NCI-H1105 treated with DMSO at 0.1 percent for 48 hours (cell line): ENCODE results near the gene PHC2.

Experiments
- DNase-seq: peaks from one replicate; lab custom pipeline; 2025; lab: John Stamatoyannopoulos, UW

PHC2 gene, protein sequence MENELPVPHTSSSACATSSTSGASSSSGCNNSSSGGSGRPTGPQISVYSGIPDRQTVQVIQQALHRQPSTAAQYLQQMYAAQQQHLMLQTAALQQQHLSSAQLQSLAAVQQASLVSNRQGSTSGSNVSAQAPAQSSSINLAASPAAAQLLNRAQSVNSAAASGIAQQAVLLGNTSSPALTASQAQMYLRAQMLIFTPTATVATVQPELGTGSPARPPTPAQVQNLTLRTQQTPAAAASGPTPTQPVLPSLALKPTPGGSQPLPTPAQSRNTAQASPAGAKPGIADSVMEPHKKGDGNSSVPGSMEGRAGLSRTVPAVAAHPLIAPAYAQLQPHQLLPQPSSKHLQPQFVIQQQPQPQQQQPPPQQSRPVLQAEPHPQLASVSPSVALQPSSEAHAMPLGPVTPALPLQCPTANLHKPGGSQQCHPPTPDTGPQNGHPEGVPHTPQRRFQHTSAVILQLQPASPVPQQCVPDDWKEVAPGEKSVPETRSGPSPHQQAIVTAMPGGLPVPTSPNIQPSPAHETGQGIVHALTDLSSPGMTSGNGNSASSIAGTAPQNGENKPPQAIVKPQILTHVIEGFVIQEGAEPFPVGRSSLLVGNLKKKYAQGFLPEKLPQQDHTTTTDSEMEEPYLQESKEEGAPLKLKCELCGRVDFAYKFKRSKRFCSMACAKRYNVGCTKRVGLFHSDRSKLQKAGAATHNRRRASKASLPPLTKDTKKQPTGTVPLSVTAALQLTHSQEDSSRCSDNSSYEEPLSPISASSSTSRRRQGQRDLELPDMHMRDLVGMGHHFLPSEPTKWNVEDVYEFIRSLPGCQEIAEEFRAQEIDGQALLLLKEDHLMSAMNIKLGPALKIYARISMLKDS

DNA sequence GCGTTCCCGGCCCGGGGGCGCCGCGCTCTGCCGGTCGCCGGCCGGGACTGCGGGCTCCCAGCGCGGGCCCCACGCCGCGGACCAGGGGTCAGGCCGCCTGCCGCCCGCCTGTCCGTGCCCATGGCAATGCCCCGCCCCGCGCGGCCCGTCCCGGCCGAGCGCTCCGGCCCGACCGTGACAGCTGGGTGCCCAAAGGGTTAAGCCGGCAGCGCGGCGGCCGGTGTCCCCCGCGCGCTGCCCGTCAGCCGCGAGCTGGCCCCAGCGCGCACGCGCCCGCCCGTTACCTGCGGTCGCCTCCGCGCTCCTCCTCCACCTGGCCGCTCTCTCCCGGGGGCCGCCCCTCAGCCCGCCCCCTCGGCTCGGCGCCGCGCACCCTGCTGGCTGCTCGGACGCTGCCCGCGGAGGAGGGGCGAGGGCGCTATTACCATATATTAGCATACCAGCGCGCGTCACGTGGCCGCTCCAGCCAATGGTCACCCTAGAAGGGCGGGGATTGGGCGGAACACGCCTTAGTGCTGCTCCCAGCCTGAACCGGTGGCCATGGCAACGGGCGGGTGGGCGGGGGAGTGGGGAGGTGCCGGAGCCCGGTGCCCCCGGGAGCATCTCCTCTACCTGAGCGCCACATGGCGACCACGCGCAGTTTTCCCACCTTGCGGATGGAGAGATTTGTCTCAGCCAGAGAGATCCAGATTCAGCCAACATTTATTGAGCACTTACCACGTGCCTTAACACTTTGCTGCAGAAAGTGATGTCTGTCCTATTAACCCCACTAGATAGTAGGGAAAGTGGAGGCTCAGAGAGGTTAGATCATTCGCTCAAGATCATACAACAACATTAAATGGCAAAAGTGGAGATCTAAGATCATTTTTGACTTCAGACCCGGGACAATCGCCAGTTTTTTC lies at the start of gene PHC2:
Gene PHC2 (minus strand): TSS at position 404 of the 902 bp plus-strand sequence. CDS start 55,556 bp downstream, outside the sequence.
- DNase-seq = peak; percentile 97

DNA sequence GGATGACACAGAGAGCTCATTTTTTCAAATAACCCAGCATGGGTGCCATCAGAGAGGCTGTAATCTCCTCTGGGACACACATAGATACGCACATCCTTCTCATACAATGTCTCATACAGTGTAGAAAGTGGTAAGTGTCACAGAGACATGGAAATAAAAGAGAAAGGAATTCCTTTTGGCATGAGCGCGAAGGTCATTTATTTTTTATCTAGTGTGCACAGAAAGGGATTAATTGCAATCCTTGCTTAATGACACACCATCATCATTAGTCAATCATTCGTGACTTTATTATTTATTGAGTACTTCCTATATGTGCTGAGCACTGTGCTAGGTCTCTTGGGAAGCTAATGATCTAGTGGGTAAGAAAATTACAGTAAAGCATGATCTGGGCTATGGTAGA lies 46.6 kb upstream of the PHC2 start:
- DNase-seq = no peak

DNA sequence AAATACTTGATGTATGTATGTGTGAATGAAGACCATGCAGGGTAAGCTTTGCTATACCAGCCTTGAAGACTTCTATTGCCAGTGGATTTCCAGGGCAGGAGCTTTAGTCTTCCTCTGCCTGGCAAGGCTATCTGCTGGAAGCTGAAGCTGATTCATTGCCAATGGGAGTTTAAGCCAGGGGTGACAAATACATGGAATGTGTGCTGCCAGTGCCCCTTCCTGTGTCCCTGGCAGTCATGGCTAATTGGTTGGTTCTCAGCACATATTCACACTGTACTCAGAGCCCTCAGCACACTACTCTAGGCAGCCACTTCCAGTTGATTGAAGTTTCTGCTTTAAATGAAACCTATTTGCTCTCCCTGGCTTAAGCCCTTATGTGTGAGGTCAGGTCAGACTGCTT lies 43.0 kb upstream of the PHC2 start:
- DNase-seq = no peak

DNA sequence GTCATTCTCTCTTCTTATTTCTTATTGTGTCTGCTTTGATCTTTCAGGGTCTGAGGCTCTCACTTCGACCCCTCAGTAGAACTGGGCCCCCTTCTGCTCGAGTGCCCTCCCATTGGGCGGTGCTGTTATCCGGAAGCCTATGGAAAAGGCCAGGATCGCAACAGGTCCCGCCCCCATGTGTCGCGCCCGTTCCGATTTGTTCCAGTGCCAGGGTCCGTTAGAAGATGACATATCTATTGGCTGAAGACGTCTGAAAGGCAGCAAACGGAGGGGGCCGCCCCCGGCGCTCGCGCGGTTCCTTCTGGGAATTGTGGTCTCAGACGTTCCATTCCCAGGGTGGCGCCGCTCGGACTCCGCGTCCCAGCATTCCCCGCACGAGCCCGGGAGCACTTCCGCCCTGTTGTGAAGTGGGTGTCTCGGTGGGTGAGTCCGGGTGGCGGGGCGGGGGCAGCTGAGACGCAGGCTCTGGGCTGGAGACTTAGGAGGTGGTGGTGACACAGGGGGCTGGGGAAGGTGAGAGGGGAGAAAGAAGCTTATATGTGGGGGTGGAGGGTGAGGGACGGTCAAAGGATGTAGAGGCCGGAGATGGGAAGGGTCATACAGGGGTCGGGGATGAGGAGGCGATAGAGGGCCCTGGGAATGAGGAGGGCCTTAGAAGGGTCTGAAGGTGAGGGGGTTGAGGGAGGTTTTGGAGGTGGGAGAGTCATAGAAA lies 41.5 kb upstream of the PHC2 start, which contains the start of gene ZSCAN20:
Gene ZSCAN20 (plus strand): TSS at position 377 of the 712 bp plus-strand sequence. CDS start 6,644 bp downstream, outside the sequence.
- DNase-seq = peak; percentile 99

DNA sequence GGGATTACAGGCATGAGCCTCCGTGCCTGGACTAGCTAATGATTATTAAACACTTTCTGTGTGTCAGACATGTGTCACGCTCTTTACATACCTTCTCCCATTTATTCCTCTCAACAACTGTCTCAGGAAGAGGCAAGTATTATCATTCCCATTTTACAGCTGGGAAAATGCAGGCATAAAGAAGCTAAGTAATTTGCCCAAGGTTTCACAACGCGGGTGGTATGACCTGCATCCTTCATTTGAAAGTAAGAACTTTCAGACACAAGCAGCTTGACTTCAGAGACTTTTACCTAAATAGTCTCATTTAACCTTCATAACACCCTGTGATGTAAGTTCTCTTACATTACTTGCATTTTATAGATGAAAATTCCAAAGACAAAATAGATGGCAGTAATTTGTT lies 40.5 kb upstream of the PHC2 start:
- DNase-seq = no peak

DNA sequence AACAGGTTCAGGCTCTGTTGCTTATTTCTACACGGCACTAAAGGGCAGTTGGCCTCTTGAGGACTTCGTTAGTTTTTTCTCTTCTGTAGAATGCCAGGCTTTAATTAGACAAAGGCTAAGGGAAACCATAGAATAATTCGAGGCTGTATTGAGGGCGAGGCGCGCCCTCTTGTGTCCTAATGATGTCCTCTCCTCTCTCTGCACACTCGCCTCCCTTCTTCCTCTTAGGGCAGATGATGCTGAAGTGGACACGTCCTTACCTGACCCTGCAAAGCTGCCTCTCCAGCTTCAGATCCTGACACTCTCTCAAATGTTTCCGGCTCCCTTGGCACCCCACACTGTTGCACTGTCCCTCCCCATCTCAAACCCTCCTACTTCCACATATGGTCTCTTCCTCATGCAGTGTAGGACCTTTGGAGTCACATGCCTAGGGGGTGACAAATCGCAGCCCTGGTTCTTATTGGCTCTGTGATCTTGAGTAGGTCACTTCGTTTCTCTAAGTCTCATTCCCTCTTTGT lies 39.7 kb upstream of the PHC2 start:
- peak; percentile 91 for DNase-seq

DNA sequence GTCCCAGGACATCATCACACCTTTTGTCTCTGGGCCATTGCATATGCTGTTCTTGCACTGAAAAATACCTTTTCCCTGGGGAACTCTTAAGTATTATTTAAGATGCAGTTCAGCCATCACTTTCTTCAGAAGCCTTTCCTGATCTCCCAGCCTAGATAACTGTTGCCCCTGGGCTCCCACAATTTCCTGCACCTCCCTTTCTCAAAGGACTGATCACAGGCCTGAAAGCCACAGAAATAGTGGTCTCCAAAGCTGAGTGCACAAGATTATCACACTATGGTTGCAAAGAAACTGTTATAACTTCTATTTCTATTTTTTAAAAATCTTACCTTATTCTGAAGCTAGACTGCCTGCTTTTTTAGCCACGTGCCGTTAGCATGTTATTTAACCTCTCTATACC lies 38.8 kb upstream of the PHC2 start:
- no peak for DNase-seq

DNA sequence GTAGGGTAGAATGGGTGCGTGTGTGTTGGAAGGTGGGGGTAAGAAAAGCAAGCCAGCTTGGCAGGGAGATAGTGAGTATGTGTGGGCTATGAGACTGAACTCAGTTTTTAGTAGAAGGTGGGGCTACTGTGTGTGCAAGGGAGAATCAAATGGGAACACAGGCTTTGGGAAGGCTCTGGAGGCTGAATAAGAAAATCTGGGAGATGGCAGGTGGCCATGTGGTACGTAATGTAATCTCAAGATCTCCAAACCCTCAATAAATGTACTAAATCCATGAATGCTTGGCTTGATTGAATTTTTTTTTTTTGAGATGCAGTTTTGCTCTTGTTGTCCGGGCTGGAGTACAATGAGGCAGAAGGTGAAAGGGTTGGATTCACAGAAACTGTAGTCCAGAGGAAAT lies 38.1 kb upstream of the PHC2 start:
- DNase-seq = no peak

DNA sequence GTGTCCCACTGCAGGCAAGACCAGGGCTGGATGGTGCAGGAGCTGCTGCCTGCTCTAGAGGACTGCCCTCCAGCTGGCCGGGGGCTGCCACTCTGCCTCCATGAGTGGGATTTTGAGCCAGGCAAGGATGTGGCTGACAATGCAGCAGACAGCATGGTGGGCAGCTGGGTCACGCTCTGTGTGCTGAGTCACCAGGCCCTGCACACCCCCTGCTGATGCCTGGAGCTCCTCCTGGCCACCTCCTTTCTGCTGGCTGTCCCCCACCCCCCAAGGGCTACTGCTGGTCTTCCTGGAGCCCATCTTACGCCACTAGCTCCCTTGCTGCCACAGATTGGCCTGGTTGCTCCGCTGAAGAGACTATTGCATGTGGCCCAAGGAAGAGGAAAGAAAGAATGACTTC lies 37.6 kb upstream of the PHC2 start:
- no peak for DNase-seq

DNA sequence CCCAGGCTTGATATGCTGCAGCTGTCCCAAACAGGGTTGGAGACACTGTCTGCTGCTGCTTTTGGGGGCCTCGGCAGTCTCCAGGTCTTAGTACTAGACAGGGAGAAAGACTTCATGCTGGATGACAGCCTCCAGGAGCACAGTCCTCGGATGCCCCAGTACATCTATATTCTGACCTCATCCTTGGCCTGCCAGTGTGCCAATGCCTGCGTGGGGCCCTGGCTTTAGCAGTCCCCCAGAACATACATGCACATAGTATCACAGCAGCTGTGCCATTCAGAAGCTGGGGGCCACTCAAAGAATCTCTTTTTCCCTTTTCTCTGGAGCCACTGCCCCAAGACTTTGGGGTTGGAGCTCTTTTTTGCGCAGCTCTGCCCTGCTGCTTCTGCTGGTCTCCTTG lies 37.1 kb upstream of the PHC2 start:
- DNase-seq = no peak

DNA sequence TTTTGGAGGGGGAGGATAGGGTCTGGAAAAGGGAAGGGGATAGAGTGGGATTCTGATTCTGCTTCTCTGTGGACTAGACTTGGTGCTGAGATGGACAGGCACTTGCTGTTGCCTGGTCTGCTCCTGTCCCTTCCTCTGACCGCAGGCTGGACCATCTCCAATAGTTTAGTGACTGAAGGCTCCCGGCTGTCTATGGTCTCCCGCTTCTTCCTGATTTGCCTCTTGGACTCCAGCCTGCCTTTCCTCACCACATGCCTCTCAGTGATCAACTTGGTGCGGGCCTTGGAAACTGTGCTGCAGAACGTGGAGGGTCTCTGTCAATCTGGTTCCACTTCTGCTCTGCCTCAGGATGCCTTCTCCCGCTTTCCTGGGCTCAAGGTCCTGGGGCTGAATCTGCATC lies 35.3 kb upstream of the PHC2 start:
- DNase-seq = no peak

DNA sequence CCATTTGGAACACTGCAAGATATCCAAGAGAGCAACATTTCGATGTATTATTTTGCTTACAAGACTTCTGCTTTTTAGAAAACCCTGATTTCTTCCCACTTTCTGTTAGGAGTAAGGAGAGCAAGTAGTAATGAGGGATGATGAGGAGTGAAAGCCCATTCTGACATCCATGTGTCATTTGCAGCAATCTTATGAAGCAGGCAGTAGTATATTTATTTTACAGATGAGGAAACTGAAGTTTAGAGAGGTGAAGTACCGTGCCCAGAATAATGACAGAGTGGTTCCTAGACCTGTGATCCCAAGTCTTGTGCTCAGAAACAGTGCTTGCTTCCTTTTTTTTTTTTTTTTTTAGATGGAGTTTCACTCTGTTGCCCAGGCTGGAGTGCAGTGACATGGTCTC lies 34.4 kb upstream of the PHC2 start:
- no peak for DNase-seq

DNA sequence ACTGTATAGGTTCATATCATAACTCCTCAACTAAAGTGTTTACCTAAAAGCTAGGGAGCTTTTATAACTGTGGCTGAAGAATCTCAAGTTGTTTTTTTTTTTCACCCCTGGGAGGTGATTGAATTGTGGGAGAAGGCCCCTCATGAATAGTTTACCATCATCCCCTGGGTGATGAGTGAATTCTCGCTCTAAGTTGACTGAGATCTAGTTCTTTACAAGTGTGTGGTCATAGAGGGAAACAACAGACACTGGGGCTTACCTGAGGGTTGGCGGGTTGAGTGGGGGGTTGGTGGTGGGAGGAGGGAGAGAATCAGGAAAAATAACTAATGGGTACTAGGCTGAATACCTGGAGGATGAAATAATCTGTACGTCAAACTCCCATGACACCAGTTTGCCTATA lies 33.7 kb upstream of the PHC2 start:
- DNase-seq = no peak

DNA sequence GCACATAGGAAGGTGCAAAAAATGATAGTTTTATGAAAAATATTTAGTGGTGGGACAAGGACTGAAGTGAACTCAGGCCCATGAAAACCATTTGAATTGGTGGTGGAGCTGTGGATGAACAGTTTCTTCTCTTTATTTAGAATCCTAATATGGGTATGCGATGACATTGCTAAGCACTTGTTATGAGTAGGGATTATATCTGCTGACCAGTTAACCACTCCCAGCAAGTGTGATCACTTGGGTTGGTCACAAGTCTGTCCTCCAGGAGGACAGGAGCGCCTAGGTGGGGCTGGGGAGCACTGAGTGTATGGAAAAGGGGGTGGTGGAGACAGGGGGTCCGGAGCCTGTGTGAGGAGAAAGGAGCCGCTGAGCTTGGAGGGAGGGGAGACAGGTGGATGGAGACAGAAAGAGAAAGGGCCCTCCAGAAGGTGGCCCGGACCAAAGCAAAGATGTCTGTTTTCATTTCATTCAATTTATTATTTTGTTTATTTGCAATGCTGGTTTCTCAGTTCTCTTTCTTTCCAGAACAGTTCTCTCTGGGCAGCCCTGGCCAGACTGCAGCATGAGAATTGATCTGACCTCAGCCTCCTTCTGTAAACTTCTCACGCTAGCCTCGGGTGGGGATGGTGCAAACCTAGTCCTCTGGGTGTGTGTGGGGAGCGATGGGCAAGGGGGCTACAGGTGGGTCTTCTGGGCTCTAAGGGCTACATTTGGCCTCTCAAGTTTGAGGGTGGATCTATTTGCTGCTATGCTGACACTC lies 31.7 kb upstream of the PHC2 start:
- DNase-seq = no peak

DNA sequence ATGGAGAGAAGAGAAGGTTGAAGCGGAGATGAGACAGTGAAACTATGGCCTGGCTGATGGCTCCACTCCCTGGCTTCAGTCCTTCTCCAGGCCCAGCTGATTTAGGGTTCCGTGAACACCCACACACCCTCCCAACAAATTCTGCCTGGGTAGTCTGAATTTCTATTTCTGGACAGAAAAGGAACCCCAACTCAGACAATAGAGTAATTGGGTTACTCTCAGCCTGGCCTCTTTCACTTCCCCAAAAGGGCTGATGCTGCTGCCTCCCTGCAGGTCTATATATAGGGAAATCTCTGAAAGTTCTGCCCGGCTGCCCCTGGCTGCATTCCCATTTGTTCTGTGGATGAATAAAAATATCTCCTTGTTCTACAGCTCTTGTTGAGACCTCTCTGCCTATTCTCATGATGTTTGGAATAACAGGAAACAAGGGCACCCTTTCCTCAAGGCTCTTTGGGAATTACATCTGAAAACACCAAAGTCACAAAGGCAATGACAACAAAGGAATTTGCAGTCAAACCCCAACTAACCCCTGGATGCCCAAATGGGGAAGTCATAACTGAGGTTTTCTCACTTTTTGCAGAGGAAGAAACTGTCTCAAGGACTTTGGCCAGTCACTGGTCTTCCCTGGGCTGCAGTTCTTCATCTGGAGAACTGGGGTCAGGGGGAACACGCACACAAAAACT lies 30.2 kb upstream of the PHC2 start:
- DNase-seq = no peak

DNA sequence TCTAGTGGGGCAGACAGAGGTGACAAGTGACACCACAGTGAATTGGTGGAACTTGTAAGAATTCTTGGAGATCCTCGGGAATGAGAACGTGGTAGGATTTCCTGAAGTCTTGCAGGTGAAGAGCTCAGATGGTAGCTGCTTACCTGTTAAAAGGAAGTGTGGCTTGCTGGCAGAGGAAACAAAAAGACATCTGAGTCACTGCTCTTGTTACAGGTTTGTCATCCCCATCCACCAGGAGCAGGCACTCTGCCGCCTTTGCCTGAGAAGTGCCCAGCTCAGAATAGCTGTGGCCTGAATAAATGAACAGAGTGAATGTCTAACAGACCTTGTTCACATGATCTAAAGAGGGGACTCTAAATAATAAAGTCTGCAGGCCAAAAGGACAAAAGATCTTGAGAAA lies 29.2 kb upstream of the PHC2 start:
- DNase-seq = no peak

DNA sequence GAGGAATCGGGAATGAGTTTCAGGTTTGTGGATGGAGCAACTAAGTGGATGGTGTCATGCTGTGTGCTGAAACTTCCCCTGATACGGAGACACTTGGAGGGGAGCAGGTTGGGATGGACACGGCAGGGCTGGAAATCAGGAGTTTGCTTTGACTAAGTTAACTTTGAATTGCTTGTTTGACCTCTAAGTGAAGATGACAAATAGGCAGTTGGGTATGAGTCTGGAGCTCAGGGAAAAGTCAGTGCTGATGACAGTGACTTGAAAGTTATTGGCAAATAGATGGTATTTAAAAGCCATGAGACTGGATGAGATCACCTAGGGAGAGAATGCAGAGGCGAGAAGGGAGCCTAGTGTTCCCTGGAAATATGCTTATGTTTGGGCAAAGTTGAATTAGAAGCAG lies 28.8 kb upstream of the PHC2 start:
- DNase-seq = no peak

DNA sequence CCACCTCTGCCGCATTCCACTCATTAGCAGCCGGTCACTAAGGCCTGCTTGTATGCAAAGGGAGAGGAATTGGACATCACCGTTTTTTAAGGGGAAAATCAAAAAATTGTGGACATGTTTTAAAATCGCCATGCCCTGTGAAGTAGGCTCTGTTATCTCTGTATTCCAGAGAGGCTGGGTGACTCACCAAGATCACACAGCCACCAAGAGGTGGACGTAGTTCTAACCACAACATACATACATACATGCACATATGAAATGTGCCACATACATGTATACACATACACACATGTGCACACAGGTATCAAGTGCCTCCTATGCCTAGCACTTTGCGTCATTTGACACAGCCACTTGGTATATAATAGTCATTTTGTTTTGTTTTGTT lies 25.6 kb upstream of the PHC2 start:
- DNase-seq = no peak

DNA sequence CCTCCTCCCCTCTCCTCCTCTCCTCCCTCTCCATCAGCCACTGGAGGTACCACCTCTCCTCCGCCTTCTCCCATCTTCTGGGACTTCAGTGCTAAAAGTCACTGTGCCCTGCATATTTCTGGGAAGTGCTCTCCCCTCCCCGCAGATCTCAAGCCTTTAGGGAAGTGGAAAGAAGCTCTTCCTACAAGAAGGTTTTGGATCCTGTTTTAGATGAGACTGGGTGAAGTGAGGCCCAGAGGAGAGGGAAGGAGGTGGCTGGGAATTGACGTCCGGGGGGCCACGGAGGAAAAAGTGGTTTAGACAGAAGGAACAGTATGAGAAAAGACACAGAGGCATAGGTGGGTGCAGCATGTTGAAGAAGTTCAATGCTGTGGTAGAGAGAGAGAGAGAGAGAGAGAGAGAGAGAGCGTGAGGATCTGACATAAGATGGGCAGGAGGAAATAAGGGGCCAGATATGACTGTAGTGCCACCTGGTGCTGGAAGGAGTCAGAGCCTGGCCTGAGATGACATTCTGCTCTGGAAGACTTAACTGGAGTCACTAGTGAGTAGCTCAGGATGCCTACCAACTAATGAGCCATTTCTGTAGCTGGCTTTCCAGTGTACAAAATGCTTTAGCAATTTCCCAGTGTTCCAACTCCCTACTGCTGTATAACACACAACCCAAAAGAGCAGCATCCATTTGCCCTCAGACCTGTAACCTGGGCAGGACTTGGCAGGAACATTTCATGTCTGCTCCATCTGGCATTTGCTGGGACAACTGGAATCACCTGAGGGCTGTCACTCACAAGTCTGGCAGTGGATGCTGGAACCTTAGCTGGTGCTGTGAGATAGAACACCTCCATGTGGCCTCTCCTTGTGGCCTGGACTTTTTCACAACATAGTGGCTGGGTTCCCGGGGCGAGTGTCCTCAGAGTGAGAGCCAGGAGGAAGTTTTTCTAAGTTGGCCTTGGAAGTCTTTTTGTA lies 24.9 kb upstream of the PHC2 start:
- peak; percentile 62 for DNase-seq
